D721Med (cell line): Measurements from ENCODE around the gene VPS26A.

Source experiments
- DNase-seq: peaks from one replicate; pipeline ENCODE4 v3.0.0; 2011; ENCODE audit warnings: low spot score; ENCODE audit not compliant: insufficient read length
- FAIRE-seq: peaks from 2 replicates; lab custom pipeline; 2011; peaks lifted over from hg19 to GRCh38; lab: Jason Lieb, UNC
- CTCF ChIP-seq: IDR thresholded peaks from 2 replicates; pipeline ENCODE4 v1.5.1; 2012; ENCODE audit warnings: mild to moderate bottlenecking, control low read depth; ENCODE audit not compliant: insufficient read depth; ENCODE audit errors: missing control alignments

The VPS26A gene

GRCh38 chr10:69123747-69124562 is at the start of gene VPS26A:
TSS of gene VPS26A (plus strand) at chr10:69124178. CDS start at chr10:69124278, 100 bp downstream.
- peak; percentile 92 for DNase-seq
- TF ChIP-seq CTCF = no peak
- no peak for FAIRE-seq

GRCh38 chr10:69074532-69074931 is 49.4 kb upstream of the VPS26A start:
- DNase-seq (no peak), FAIRE-seq (no peak)
- TF ChIP-seq CTCF = no peak

- FAIRE-seq (no peak), DNase-seq (no peak)
- TF ChIP-seq CTCF = no peak
Measured at GRCh38 chr10:69075431-69075830, 48.5 kb upstream of the VPS26A start.

- no peak for FAIRE-seq
- no peak for DNase-seq
- TF ChIP-seq CTCF = no peak
Measured at GRCh38 chr10:69078311-69078710, 45.7 kb upstream of the VPS26A start.

GRCh38 chr10:69080226-69080625 is 43.8 kb upstream of the VPS26A start:
- DNase-seq = no peak
- no peak for TF ChIP-seq CTCF
- no peak for FAIRE-seq

- no peak for DNase-seq
- no peak for TF ChIP-seq CTCF
- no peak for FAIRE-seq
Measured at GRCh38 chr10:69086001-69086509, 37.9 kb upstream of the VPS26A start.

- no peak for TF ChIP-seq CTCF
- FAIRE-seq (no peak), DNase-seq (no peak)
Measured at GRCh38 chr10:69087590-69088470, 36.1 kb upstream of the VPS26A start, which contains the start of gene SRGN. TSS of gene SRGN (plus strand) at chr10:69088103. CDS start at chr10:69088158, 55 bp downstream.
